H9 (cell line): ENCODE results near the gene PRKCD. TPM values are rescaled to one million over a fixed set of nuclear protein-coding genes. Genes with fewer than 3 reads are reported as not detected.

Experiments used
- DNase-seq: peaks from one replicate; pipeline ENCODE4 v3.0.0-alpha.2; 2017
- H2AFZ ChIP-seq: one replicate; pipeline ENCODE4 v1.6.1; 2013; ENCODE audit warnings: mild to moderate bottlenecking, low read length, control low read depth, moderate library complexity
- H2AK5ac ChIP-seq: 2 replicates; pipeline ENCODE4 v1.6.1; 2013; ENCODE audit warnings: low read length, control low read depth, mixed read lengths; ENCODE audit not compliant: insufficient read length
- H2BK120ac ChIP-seq: one replicate; pipeline ENCODE4 v1.6.1; 2013; ENCODE audit warnings: low read depth, mild to moderate bottlenecking, low read length, control low read depth, inconsistent platforms; ENCODE audit not compliant: poor library complexity, severe bottlenecking
- H2BK12ac ChIP-seq: 2 replicates; pipeline ENCODE4 v1.6.1; 2013; ENCODE audit warnings: low read length, control low read depth, mixed read lengths, low read depth; ENCODE audit not compliant: insufficient read length
- H2BK15ac ChIP-seq: 2 replicates; pipeline ENCODE4 v1.6.1; 2013; ENCODE audit warnings: low read depth, low read length, control low read depth
- H2BK20ac ChIP-seq: one replicate; pipeline ENCODE4 v1.6.1; 2013; ENCODE audit warnings: low read depth, mild to moderate bottlenecking, low read length, control low read depth, inconsistent platforms; ENCODE audit not compliant: poor library complexity, severe bottlenecking
- H2BK5ac ChIP-seq: 2 replicates; pipeline ENCODE4 v1.6.1; 2013; ENCODE audit warnings: low read length, control low read depth, mixed read lengths; ENCODE audit not compliant: insufficient read length
- H3K14ac ChIP-seq: 2 replicates; pipeline ENCODE4 v1.6.1; 2013; ENCODE audit warnings: low read length, control low read depth; ENCODE audit not compliant: insufficient read depth
- H3K18ac ChIP-seq: 2 replicates; pipeline ENCODE4 v1.6.1; 2013; ENCODE audit warnings: low read depth, mild to moderate bottlenecking, mixed read lengths, low read length, control low read depth; ENCODE audit not compliant: insufficient read length
- H3K23ac ChIP-seq: 2 replicates; pipeline ENCODE4 v1.6.1; 2013; ENCODE audit warnings: low read length, control low read depth, mixed read lengths, low read depth; ENCODE audit not compliant: insufficient read length
- H3K23me2 ChIP-seq: 2 replicates; pipeline ENCODE4 v1.6.1; 2013; ENCODE audit warnings: low read depth, mild to moderate bottlenecking, mixed read lengths, low read length, control low read depth; ENCODE audit not compliant: insufficient read length, poor library complexity, severe bottlenecking
- H3K27ac ChIP-seq: 2 replicates; pipeline ENCODE4 v1.5.1; 2013; ENCODE audit warnings: low read length, control low read depth, mixed read lengths, low read depth; ENCODE audit not compliant: insufficient read length
- H3K27me3 ChIP-seq: 2 replicates; pipeline ENCODE4 v1.6.1; 2013; ENCODE audit warnings: low read length, control low read depth, inconsistent platforms; ENCODE audit not compliant: insufficient read depth
- H3K4ac ChIP-seq: 2 replicates; pipeline ENCODE4 v1.6.1; 2013; ENCODE audit warnings: low read depth, mild to moderate bottlenecking, control low read depth, inconsistent platforms, low read length, moderate library complexity
- H3K4me1 ChIP-seq: 2 replicates; pipeline ENCODE4 v1.6.1; 2013; ENCODE audit warnings: low read length, control low read depth, inconsistent platforms; ENCODE audit not compliant: insufficient read depth
- H3K4me2 ChIP-seq: 2 replicates; pipeline ENCODE4 v1.6.1; 2013; ENCODE audit warnings: low read length, control low read depth, mixed read lengths; ENCODE audit not compliant: insufficient read length, insufficient read depth
- H3K56ac ChIP-seq: 2 replicates; pipeline ENCODE4 v1.6.1; 2013; ENCODE audit warnings: low read depth, mild to moderate bottlenecking, mixed read lengths, low read length, control low read depth; ENCODE audit not compliant: insufficient read length
- H3K79me1 ChIP-seq: 2 replicates; pipeline ENCODE4 v1.6.1; 2013; ENCODE audit warnings: low read depth, mild to moderate bottlenecking, moderate library complexity, low read length, control low read depth, inconsistent platforms; ENCODE audit not compliant: insufficient read depth, poor library complexity, severe bottlenecking
- H3K79me2 ChIP-seq: 2 replicates; pipeline ENCODE4 v1.6.1; 2013; ENCODE audit warnings: low read length, control low read depth, inconsistent platforms; ENCODE audit not compliant: insufficient read depth
- H3K9ac ChIP-seq: 2 replicates; pipeline ENCODE4 v1.6.1; 2013; ENCODE audit warnings: low read length, control low read depth, mixed read lengths; ENCODE audit not compliant: insufficient read length; ENCODE audit errors: extremely low read depth
- H3K9me3 ChIP-seq: one replicate; pipeline ENCODE4 v1.6.1; 2013; ENCODE audit warnings: low read depth, low read length, inconsistent platforms; ENCODE audit not compliant: control insufficient read depth
- H3T11ph ChIP-seq: one replicate; pipeline ENCODE4 v1.6.1; 2013; ENCODE audit warnings: mild to moderate bottlenecking, low read length, control low read depth, inconsistent platforms
- H4K20me1 ChIP-seq: one replicate; pipeline ENCODE4 v1.6.1; 2013; ENCODE audit not compliant: control insufficient read depth, insufficient read length, insufficient read depth
- H4K5ac ChIP-seq: 2 replicates; pipeline ENCODE4 v1.6.1; 2013; ENCODE audit warnings: low read depth, mild to moderate bottlenecking, mixed read lengths, low read length, control low read depth; ENCODE audit not compliant: insufficient read length
- H4K8ac ChIP-seq: replicated peaks from 2 replicates; pipeline ENCODE4 v1.6.1; 2013; ENCODE audit warnings: low read length, control low read depth, mixed read lengths, low read depth; ENCODE audit not compliant: insufficient read length
- H4K91ac ChIP-seq: 2 replicates; pipeline ENCODE4 v1.6.1; 2013; ENCODE audit warnings: low read depth, mild to moderate bottlenecking, moderate library complexity, mixed read lengths, low read length, control low read depth; ENCODE audit not compliant: insufficient read length
- H3K27ac Mint-ChIP-seq, 3 experiments: 2 replicates in 2 of 3; 3 replicates in 1 of 3; pipeline ENCODE4 v1.8.0; 2020 to 2021; ENCODE audit warnings: mixed read lengths in 3 of 3, mild to moderate bottlenecking in 1 of 3, moderate library complexity in 1 of 3
- H3K27me3 Mint-ChIP-seq: 2 replicates; pipeline ENCODE4 v1.8.0; 2021; ENCODE audit warnings: low read depth, mild to moderate bottlenecking, moderate library complexity, mixed read lengths
- H3K36me3 Mint-ChIP-seq, 3 experiments: 2 replicates in 2 of 3; 3 replicates in 1 of 3; pipeline ENCODE4 v1.8.0; 2020 to 2021; ENCODE audit warnings: low read depth in 3 of 3, mixed read lengths in 3 of 3; ENCODE audit not compliant: insufficient read depth in 1 of 3
- H3K4me1 Mint-ChIP-seq, 2 experiments: 2 replicates each; pipeline ENCODE4 v1.8.0; 2020; ENCODE audit warnings: mixed read lengths in 2 of 2
- H3K4me3 Mint-ChIP-seq, 2 experiments: 2 replicates in 1 of 2; 3 replicates in 1 of 2; pipeline ENCODE4 v1.8.0; 2020 to 2021; ENCODE audit warnings: mild to moderate bottlenecking in 2 of 2, mixed read lengths in 2 of 2, moderate library complexity in 1 of 2
- H3K9me3 Mint-ChIP-seq, 2 experiments: 2 replicates in 1 of 2; 3 replicates in 1 of 2; pipeline ENCODE4 v1.8.0; 2020; ENCODE audit warnings: mild to moderate bottlenecking in 2 of 2, mixed read lengths in 2 of 2, moderate library complexity in 1 of 2
- WGBS: extraction: QIAGEN DNeasy Blood & Tissue Kit; methylation state at CpG from one replicate; pipeline ENCODE4 v1.1.7; 2013; ENCODE audit warnings: missing lambda C conversion rate, low lambda C conversion rate, mixed read lengths; ENCODE audit not compliant: insufficient read length; ENCODE audit errors: extremely low coverage; 5-methylcytosine and 5-hydroxymethylcytosine counted together
- total RNA-seq: library from RNA; stranded (reverse); gene quantifications from 2 replicates; pipeline ENCODE4 v1.2.1, GENCODE V29; 2021
- TF ChIP-seq, protein P1 (sequence below): fragments of 200-600 bp; sonication (generic); conservative IDR thresholded peaks from 3 replicates; pipeline ENCODE4 v1.8.0; 2021; ENCODE audit warnings: antibody characterized with exemption, mild to moderate bottlenecking

The PRKCD gene
- total RNA-seq, 1 experiment from 2014 or later, result 23.7 TPM

DNA sequence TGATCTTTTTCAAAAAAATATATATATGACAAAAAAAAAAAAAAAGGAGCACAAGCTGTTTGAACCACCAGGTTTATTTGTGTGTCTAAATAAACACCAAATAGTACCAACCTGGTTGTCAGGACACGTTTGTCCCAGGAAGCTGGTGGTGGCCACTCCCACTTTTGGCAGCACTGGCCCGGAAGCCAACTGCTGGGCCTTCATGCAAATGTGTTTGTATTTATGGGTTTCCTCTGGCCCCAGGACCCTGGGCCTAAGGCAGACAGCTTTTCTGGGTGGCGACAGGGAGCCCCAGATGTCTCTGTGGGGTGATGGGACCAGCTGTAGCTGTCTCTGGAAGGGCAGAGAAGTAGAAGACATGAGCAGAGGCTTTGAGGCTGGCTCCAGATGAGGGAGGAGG, 31.6 kb downstream of the PRKCD start:
- Histone ChIP-seq H2AFZ (no peak overlapping the region), H2BK120ac (no peak overlapping the region), H4K5ac (no peak overlapping the region), H2BK20ac (no peak overlapping the region), H4K8ac (no peak overlapping the region), H4K20me1 (no peaks in the 10 kb centered on the region), H3K9me3 (no peaks in the 10 kb centered on the region), H3K9ac (no peak overlapping the region), H3K27ac (no peak overlapping the region), H3K23me2 (no peaks in the 10 kb centered on the region), H3K79me2 (no peaks in the 10 kb centered on the region), H3K56ac (no peak overlapping the region), H2AK5ac (no peak overlapping the region), H3K23ac (no peak overlapping the region), H3K4me2 (no peak overlapping the region), H2BK15ac (no peak overlapping the region), H3K4ac (no peak overlapping the region), H3K79me1 (no peaks in the 10 kb centered on the region), H3K4me1 (no peaks in the 10 kb centered on the region; the same call in 1 of the 2 replicates), H3T11ph (no peak overlapping the region), H3K18ac (no peak overlapping the region), H3K14ac (no peak overlapping the region), H3K27me3 (no peaks in the 10 kb centered on the region), H4K91ac (no peak overlapping the region), H2BK12ac (no peak overlapping the region), H2BK5ac (no peak overlapping the region)
- no CpG with 5 or more reads among the region's 3 CpGs for WGBS
- Mint-ChIP-seq H3K4me3 (no peak overlapping the region; a peak in 1 of 5 replicates), H3K36me3 (peaks cover 2 to 19% (median 10%) of the 10 kb centered on the region in 3 experiments; a peak in 6 of 7 replicates), H3K4me1 (peaks cover 17 to 31% of the 10 kb centered on the region in 2 experiments), H3K27ac (0 out of 7 replicates have a peak overlapping the region, but pooled peaks of 1 of the 3 experiments have one; percentile 24), H3K27me3 (peaks cover 4% of the 10 kb centered on the region), H3K9me3 (no peaks in the 10 kb centered on the region)
- no peak for DNase-seq
- TF ChIP-seq, protein P1, sequence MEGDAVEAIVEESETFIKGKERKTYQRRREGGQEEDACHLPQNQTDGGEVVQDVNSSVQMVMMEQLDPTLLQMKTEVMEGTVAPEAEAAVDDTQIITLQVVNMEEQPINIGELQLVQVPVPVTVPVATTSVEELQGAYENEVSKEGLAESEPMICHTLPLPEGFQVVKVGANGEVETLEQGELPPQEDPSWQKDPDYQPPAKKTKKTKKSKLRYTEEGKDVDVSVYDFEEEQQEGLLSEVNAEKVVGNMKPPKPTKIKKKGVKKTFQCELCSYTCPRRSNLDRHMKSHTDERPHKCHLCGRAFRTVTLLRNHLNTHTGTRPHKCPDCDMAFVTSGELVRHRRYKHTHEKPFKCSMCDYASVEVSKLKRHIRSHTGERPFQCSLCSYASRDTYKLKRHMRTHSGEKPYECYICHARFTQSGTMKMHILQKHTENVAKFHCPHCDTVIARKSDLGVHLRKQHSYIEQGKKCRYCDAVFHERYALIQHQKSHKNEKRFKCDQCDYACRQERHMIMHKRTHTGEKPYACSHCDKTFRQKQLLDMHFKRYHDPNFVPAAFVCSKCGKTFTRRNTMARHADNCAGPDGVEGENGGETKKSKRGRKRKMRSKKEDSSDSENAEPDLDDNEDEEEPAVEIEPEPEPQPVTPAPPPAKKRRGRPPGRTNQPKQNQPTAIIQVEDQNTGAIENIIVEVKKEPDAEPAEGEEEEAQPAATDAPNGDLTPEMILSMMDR, result no peak
